OCI-LY3 (cell line): Measurements from ENCODE around the gene CRMP1.

Experiments used
- EZH2phosphoT487 ChIP-seq: fragments of 200-600 bp; shearing (Covaris generic); IDR thresholded peaks from 2 replicates; pipeline ENCODE4 v1.6.1; 2018; ENCODE audit warnings: antibody characterized with exemption, mixed run types, low read depth
- TF ChIP-seq, protein P1 (sequence below): fragments of 200-600, 300-600 bp; sonication (generic); IDR thresholded peaks from 2 replicates; pipeline ENCODE4 v1.5.1; 2014; ENCODE audit warnings: antibody characterized with exemption, low read length, low read depth

DNA sequence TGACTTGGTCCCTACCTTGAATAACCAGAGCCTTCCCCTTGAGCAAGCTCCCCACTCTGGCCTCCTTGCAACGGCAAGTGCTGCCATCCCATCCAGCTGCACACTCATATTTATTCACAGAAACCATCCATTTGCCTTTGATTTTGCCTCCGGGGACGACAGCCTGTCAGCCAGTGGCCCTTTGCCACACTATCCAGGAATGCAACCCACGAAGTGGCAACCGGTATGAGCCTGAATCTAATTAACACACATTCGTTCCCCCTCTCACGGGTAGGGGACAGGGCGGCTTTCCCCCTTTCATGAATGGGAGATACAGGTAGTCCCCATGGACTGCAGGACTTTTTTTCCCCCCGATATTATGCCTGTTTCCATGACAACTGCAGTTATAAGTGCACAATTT is 15.5 kb downstream of the CRMP1 start:
- TF ChIP-seq, protein P1, sequence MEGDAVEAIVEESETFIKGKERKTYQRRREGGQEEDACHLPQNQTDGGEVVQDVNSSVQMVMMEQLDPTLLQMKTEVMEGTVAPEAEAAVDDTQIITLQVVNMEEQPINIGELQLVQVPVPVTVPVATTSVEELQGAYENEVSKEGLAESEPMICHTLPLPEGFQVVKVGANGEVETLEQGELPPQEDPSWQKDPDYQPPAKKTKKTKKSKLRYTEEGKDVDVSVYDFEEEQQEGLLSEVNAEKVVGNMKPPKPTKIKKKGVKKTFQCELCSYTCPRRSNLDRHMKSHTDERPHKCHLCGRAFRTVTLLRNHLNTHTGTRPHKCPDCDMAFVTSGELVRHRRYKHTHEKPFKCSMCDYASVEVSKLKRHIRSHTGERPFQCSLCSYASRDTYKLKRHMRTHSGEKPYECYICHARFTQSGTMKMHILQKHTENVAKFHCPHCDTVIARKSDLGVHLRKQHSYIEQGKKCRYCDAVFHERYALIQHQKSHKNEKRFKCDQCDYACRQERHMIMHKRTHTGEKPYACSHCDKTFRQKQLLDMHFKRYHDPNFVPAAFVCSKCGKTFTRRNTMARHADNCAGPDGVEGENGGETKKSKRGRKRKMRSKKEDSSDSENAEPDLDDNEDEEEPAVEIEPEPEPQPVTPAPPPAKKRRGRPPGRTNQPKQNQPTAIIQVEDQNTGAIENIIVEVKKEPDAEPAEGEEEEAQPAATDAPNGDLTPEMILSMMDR = no peak
- TF ChIP-seq EZH2phosphoT487 = no peak
